IMR-90 (cell line): ENCODE results near the gene CCDC12. TPM values are rescaled to one million over a fixed set of nuclear protein-coding genes. Genes with fewer than 3 reads are reported as not detected.

ENCODE experiments used
- ATAC-seq: fragments of 200-7000 bp; cut with Tn5 transposase; 2 replicates; pipeline ENCODE4 v1.9.1; 2020; ENCODE audit warnings: low read depth, mild to moderate bottlenecking, moderate library complexity
- BruUV-seq: library from RNA; stranded (reverse); fragments of 400-500 nt; replicated peaks from 2 replicates; lab custom pipeline; 2021; lab: Mats Ljungman, UMichigan
- CTCF ChIA-PET: fragments of 300-600 bp; formaldehyde crosslinking; extraction: SDS; loops from one replicate; lab custom pipeline; 2021; ENCODE audit warnings: antibody characterized with exemption; lab: Yijun Ruan, JAX
- POLR2A ChIA-PET: fragments of 300-600 bp; sonication (Branson Sonifier 250); formaldehyde crosslinking; loops from one replicate; lab custom pipeline; 2022; ENCODE audit warnings: antibody characterized with exemption; ENCODE audit not compliant: unreplicated experiment; lab: Charles Lee
- DNase-seq: peaks from one replicate; pipeline ENCODE4 v3.0.0; 2013
- H2AFZ ChIP-seq: replicated peaks from 2 replicates; pipeline ENCODE3; 2013; ENCODE audit warnings: low read length, mild to moderate bottlenecking; ENCODE audit not compliant: poor library complexity
- H2AK5ac ChIP-seq: 2 replicates; pipeline ENCODE4 v1.6.1; 2013; ENCODE audit warnings: low read depth, low read length, inconsistent platforms
- H2AK9ac ChIP-seq: replicated peaks from 2 replicates; pipeline ENCODE3; 2013; ENCODE audit warnings: mild to moderate bottlenecking, low read depth, low read length, moderate library complexity; ENCODE audit not compliant: poor library complexity
- H2BK120ac ChIP-seq: 2 replicates; pipeline ENCODE4 v1.6.1; 2013; ENCODE audit warnings: low read depth, low read length, inconsistent platforms
- H2BK15ac ChIP-seq: 3 replicates; pipeline ENCODE4 v1.6.1; 2013; ENCODE audit warnings: low read depth, low read length, inconsistent platforms
- H2BK20ac ChIP-seq: 2 replicates; pipeline ENCODE4 v1.6.1; 2013; ENCODE audit warnings: low read depth, mild to moderate bottlenecking, inconsistent platforms, low read length, moderate library complexity
- H2BK5ac ChIP-seq: 2 replicates; pipeline ENCODE4 v1.6.1; 2013; ENCODE audit warnings: mild to moderate bottlenecking, low read depth, low read length, inconsistent platforms; ENCODE audit not compliant: poor library complexity, severe bottlenecking
- H3K14ac ChIP-seq: replicated peaks from 2 replicates; pipeline ENCODE4 v1.6.1; 2013; ENCODE audit warnings: low read depth, low read length, inconsistent platforms
- H3K18ac ChIP-seq: 2 replicates; pipeline ENCODE4 v1.6.1; 2013; ENCODE audit warnings: low read depth, low read length, control low read depth
- H3K23ac ChIP-seq: 2 replicates; pipeline ENCODE4 v1.6.1; 2013; ENCODE audit warnings: low read depth, low read length, inconsistent platforms
- H3K27ac ChIP-seq: 2 replicates; pipeline ENCODE4 v1.5.1; 2013; ENCODE audit warnings: mild to moderate bottlenecking, control low read depth, low read length; ENCODE audit not compliant: insufficient read depth
- H3K27me3 ChIP-seq: 2 replicates; pipeline ENCODE4 v1.6.1; 2013; ENCODE audit warnings: low read length; ENCODE audit not compliant: control insufficient read depth, insufficient read depth
- H3K36me3 ChIP-seq: 2 replicates; pipeline ENCODE4 v1.6.1; 2013; ENCODE audit warnings: low read length, mixed read lengths; ENCODE audit not compliant: control insufficient read depth, insufficient read depth
- H3K4ac ChIP-seq: 2 replicates; pipeline ENCODE4 v1.6.1; 2013; ENCODE audit warnings: low read depth, low read length, inconsistent platforms
- H3K4me1 ChIP-seq: 2 replicates; pipeline ENCODE4 v1.6.1; 2013; ENCODE audit warnings: low read length, mixed read lengths; ENCODE audit not compliant: control insufficient read depth, insufficient read depth
- H3K4me2 ChIP-seq: 2 replicates; pipeline ENCODE4 v1.6.1; 2013; ENCODE audit warnings: low read depth, mild to moderate bottlenecking, control low read depth, low read length, moderate library complexity
- H3K4me3 ChIP-seq: 2 replicates; pipeline ENCODE4 v1.5.1; 2013; ENCODE audit warnings: low read depth, mild to moderate bottlenecking, control low read depth, low read length, moderate library complexity; ENCODE audit not compliant: insufficient read depth
- H3K56ac ChIP-seq: 2 replicates; pipeline ENCODE4 v1.6.1; 2013; ENCODE audit warnings: low read length, inconsistent platforms; ENCODE audit not compliant: insufficient read depth; ENCODE audit errors: extremely low read depth
- H3K79me1 ChIP-seq, 2 experiments: 2 replicates each; pipeline ENCODE4 v1.6.1; 2013; ENCODE audit warnings: low read length in 2 of 2, inconsistent platforms in 1 of 2, low read depth in 1 of 2
- H3K9ac ChIP-seq: 2 replicates; pipeline ENCODE4 v1.6.1; 2013; ENCODE audit warnings: low read depth, low read length, control low read depth
- H3K9me1 ChIP-seq: 2 replicates; pipeline ENCODE4 v1.6.1; 2013; ENCODE audit warnings: low read length, inconsistent platforms; ENCODE audit not compliant: insufficient read depth
- H3K9me3 ChIP-seq: 2 replicates; pipeline ENCODE4 v1.6.1; 2013; ENCODE audit warnings: low read length; ENCODE audit not compliant: control insufficient read depth, insufficient read depth
- H4K20me1 ChIP-seq: 2 replicates; pipeline ENCODE4 v1.6.1; 2013; ENCODE audit warnings: low read length, inconsistent platforms; ENCODE audit not compliant: insufficient read depth
- H4K5ac ChIP-seq: 2 replicates; pipeline ENCODE4 v1.6.1; 2013; ENCODE audit warnings: mild to moderate bottlenecking, low read depth, low read length, control low read depth
- H4K8ac ChIP-seq, 2 experiments: 2 replicates each; pipeline ENCODE4 v1.6.1; 2013; ENCODE audit warnings: low read depth in 2 of 2, low read length in 2 of 2, control low read depth in 1 of 2, inconsistent platforms in 1 of 2
- H4K91ac ChIP-seq: 2 replicates; pipeline ENCODE4 v1.6.1; 2013; ENCODE audit warnings: low read depth, low read length, inconsistent platforms; ENCODE audit not compliant: insufficient read depth
- MAZ ChIP-seq: IDR thresholded peaks from 2 replicates; pipeline ENCODE4 v1.6.1; 2012; ENCODE audit warnings: low read depth, mild to moderate bottlenecking, low read length, improper control_type of control experiment, moderate library complexity, borderline replicate concordance
- MXI1 ChIP-seq: IDR thresholded peaks from 2 replicates; pipeline ENCODE4 v1.6.1; 2012; ENCODE audit warnings: low read depth, mild to moderate bottlenecking, low read length, moderate library complexity, borderline replicate concordance
- RCOR1 ChIP-seq: IDR thresholded peaks from 2 replicates; pipeline ENCODE4 v1.6.1; 2012; ENCODE audit warnings: mild to moderate bottlenecking, low read length, improper control_type of control experiment; ENCODE audit not compliant: insufficient replicate concordance
- WGBS, 2 experiments: methylation state at CpG; one replicate each; pipeline versions ENCODE4 v1.1.5 to v1.1.7; 2013; ENCODE audit warnings: missing lambda C conversion rate in 2 of 2; ENCODE audit not compliant: insufficient read length in 1 of 2; ENCODE audit errors: extremely low coverage in 2 of 2; 5-methylcytosine and 5-hydroxymethylcytosine counted together
- dilution Hi-C: fragments of 300-500 bp; cut with HindIII; formaldehyde crosslinking; loops from one replicate; pipeline ENCODE4 v1.14.3; 2018; ENCODE audit warnings: low sequenced_read_pairs; ENCODE audit not compliant: unreplicated experiment
- in situ Hi-C: fragments of 300-500 bp; cut with MboI; formaldehyde crosslinking; loops from 3 replicates; pipeline ENCODE4 v1.14.3; 2019; ENCODE audit warnings: low sequenced_read_pairs, inconsistent platforms, mixed read lengths
- intact Hi-C: fragments of 100-400 bp; cut with micrococcal nuclease; formaldehyde crosslinking; loops from 2 replicates; pipeline ENCODE4 v1.10.0; 2022
- polyA plus RNA-seq, 3 experiments: library from polyadenylated mRNA; depleted of rRNA; stranded (reverse); fragments of >200 nt; gene quantifications; 2 replicates each; pipeline ENCODE4 v1.2.3, GENCODE V29; 2012; ENCODE audit warnings: low replicate concordance in 1 of 3
- total RNA-seq: library from RNA; depleted of rRNA; stranded (reverse); fragments of >200 nt; gene quantifications from 2 replicates; pipeline ENCODE4 v1.2.3, GENCODE V29; 2012
- TF ChIP-seq, protein P1 (sequence below): conservative IDR thresholded peaks from 2 replicates; pipeline ENCODE4 v1.5.1; 2012; ENCODE audit warnings: mild to moderate bottlenecking, low read depth, low read length, improper control_type of control experiment

Gene CCDC12
- total and polyA plus RNA-seq, 2 of the 4 experiments (the other 2 are of a cell fraction) = 15.2 to 35.1 TPM

DNA sequence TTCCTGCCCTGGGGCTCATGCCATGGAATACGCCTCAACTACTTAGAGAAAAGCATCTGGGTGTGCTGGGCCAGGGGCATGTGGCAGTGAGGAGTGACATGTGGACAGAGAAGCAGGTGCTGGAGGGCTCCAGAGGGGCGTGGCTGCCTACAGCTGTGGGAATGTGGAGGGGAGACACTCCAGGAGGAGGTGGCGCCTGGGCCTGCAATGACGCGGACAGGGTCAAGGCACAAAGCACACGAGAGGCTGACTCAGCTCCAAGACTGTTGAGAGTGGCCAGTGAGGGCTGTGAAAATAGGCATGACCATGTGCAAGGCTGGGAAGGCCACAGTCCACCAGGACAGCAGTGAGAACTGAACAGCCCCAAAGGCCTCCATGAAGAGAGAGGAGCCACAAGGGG is 50.5 kb downstream of the CCDC12 start:
- no TSS peak for BruUV-seq
- Histone ChIP-seq H4K91ac (no peak overlapping the region), H3K9me3 (no peaks in the 10 kb centered on the region), H3K18ac (no peak overlapping the region), H3K27me3 (no peaks in the 10 kb centered on the region), H3K4me2 (no peak overlapping the region), H3K14ac (no peak overlapping the region), H3K36me3 (peaks cover 50% of the 10 kb centered on the region), H2AFZ (no peak overlapping the region), H3K9ac (no peak overlapping the region), H4K8ac (no peak overlapping the region), H3K79me1 (peaks cover 26 to 69% of the 10 kb centered on the region in 2 experiments), H3K4me3 (no peak overlapping the region), H3K56ac (no peak overlapping the region), H2AK5ac (no peak overlapping the region), H4K5ac (no peak overlapping the region), H4K20me1 (peaks cover 32% of the 10 kb centered on the region), H2BK120ac (no peak overlapping the region), H3K9me1 (peaks cover 12% of the 10 kb centered on the region), H2BK5ac (no peak overlapping the region), H2BK15ac (no peak overlapping the region), H2AK9ac (peak overlapping the region; percentile 70), H3K4me1 (peaks cover 11% of the 10 kb centered on the region), H3K4ac (no peak overlapping the region), H3K27ac (no peak overlapping the region), H2BK20ac (no peak overlapping the region), H3K23ac (no peak overlapping the region)
- DNase-seq (peak; percentile 82), ATAC-seq (peak; percentile 19)
- POLR2A ChIA-PET = no interaction called here
- 73% methylated on average over 3 of the region's 6 CpGs; no CpG with 5 or more reads in 1 of the 2 experiments for WGBS, 2 experiments
- in situ Hi-C loops = no loop called here
- dilution Hi-C loops = no loop called here
- intact Hi-C loops = no loop called here
- TF ChIP-seq MXI1 (peak; percentile 74; the same call in 1 of the 2 replicates), MAZ (no peak; the same call in 1 of the 2 replicates), RCOR1 (no peak)
- TF ChIP-seq, protein P1, sequence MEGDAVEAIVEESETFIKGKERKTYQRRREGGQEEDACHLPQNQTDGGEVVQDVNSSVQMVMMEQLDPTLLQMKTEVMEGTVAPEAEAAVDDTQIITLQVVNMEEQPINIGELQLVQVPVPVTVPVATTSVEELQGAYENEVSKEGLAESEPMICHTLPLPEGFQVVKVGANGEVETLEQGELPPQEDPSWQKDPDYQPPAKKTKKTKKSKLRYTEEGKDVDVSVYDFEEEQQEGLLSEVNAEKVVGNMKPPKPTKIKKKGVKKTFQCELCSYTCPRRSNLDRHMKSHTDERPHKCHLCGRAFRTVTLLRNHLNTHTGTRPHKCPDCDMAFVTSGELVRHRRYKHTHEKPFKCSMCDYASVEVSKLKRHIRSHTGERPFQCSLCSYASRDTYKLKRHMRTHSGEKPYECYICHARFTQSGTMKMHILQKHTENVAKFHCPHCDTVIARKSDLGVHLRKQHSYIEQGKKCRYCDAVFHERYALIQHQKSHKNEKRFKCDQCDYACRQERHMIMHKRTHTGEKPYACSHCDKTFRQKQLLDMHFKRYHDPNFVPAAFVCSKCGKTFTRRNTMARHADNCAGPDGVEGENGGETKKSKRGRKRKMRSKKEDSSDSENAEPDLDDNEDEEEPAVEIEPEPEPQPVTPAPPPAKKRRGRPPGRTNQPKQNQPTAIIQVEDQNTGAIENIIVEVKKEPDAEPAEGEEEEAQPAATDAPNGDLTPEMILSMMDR = no peak
- CTCF ChIA-PET = no interaction called here
